Measurements from ENCODE around the gene CLEC14A. TPM values are rescaled to one million over a fixed set of nuclear protein-coding genes. Genes with fewer than 3 reads are reported as not detected.

The CLEC14A gene
- total RNA-seq, 1 donor from 2014 or later = 33.1 TPM

- no peak overlapping the region for H3K27ac ChIP-seq
- H3K4me3 ChIP-seq = no peak overlapping the region
- H3K4me1 ChIP-seq = no peaks in the 10 kb centered on the region
- no peaks in the 10 kb centered on the region for H3K36me3 ChIP-seq
- intact Hi-C loops (cut with DNase I) = no loop called here
- DNase-seq (ENCODE audit: extremely low spot score in 2 of 2) = no peak
- no peaks in the 10 kb centered on the region for H3K9me3 ChIP-seq
- no peaks in the 10 kb centered on the region for H3K27me3 ChIP-seq
- no peak for TF ChIP-seq CTCF (IDR thresholded peaks at IDR 0.05)
- no peak for TF ChIP-seq POLR2A (IDR thresholded peaks at IDR 0.05)
- TF ChIP-seq POLR2AphosphoS5 (IDR thresholded peaks at IDR 0.05; ENCODE audit: insufficient read depth in 1 of 2, low read depth in 1 of 2) = no peak
Measured at GRCh38 chr14:38279572-38279971, 23.7 kb upstream of the CLEC14A start.

GRCh38 chr14:38278035-38278434 lies 22.1 kb upstream of the CLEC14A start:
- H3K4me3 ChIP-seq = no peak overlapping the region
- H3K27ac ChIP-seq = no peak overlapping the region
- no peaks in the 10 kb centered on the region for H3K9me3 ChIP-seq
- intact Hi-C loops (cut with DNase I) = no loop called here
- H3K27me3 ChIP-seq = no peaks in the 10 kb centered on the region
- H3K4me1 ChIP-seq = no peaks in the 10 kb centered on the region
- no peak for DNase-seq (ENCODE audit: extremely low spot score in 2 of 2)
- H3K36me3 ChIP-seq = no peaks in the 10 kb centered on the region
- no peak for TF ChIP-seq POLR2A (IDR thresholded peaks at IDR 0.05)
- no peak for TF ChIP-seq POLR2AphosphoS5 (IDR thresholded peaks at IDR 0.05; ENCODE audit: insufficient read depth in 1 of 2, low read depth in 1 of 2)
- no peak for TF ChIP-seq CTCF (IDR thresholded peaks at IDR 0.05)

- DNase-seq (ENCODE audit: extremely low spot score in 2 of 2) = no peak
- no peaks in the 10 kb centered on the region for H3K4me1 ChIP-seq
- TF ChIP-seq POLR2AphosphoS5 (IDR thresholded peaks at IDR 0.05; ENCODE audit: insufficient read depth in 1 of 2, low read depth in 1 of 2) (no peak), CTCF (IDR thresholded peaks at IDR 0.05) (no peak)
- no peaks in the 10 kb centered on the region for H3K27me3 ChIP-seq
- no peak overlapping the region for H3K27ac ChIP-seq
- intact Hi-C loops (cut with DNase I) = no loop called here
- H3K36me3 ChIP-seq = no peaks in the 10 kb centered on the region
- H3K4me3 ChIP-seq = no peak overlapping the region
- H3K9me3 ChIP-seq = no peaks in the 10 kb centered on the region
Measured at GRCh38 chr14:38262844-38263243, 7.0 kb upstream of the CLEC14A start.

- H3K27ac ChIP-seq = no peak overlapping the region
- intact Hi-C loops (cut with DNase I) = no loop called here
- DNase-seq (ENCODE audit: extremely low spot score in 2 of 2) = no peak
- TF ChIP-seq POLR2A (IDR thresholded peaks at IDR 0.05) = no peak
- no peak for TF ChIP-seq CTCF (IDR thresholded peaks at IDR 0.05)
- TF ChIP-seq POLR2AphosphoS5 (IDR thresholded peaks at IDR 0.05; ENCODE audit: insufficient read depth in 1 of 2, low read depth in 1 of 2) = no peak
- H3K4me3 ChIP-seq = no peak overlapping the region
- no peaks in the 10 kb centered on the region for H3K9me3 ChIP-seq
- no peaks in the 10 kb centered on the region for H3K36me3 ChIP-seq
- H3K27me3 ChIP-seq = no peaks in the 10 kb centered on the region
- no peaks in the 10 kb centered on the region for H3K4me1 ChIP-seq
Measured at GRCh38 chr14:38261620-38262019, 5.7 kb upstream of the CLEC14A start.

- peaks cover 13% of the 10 kb centered on the region for H3K4me1 ChIP-seq
- intact Hi-C loops (cut with DNase I) = no loop called here
- TF ChIP-seq CTCF (IDR thresholded peaks at IDR 0.05) = no peak
- TF ChIP-seq POLR2AphosphoS5 (IDR thresholded peaks at IDR 0.05; ENCODE audit: insufficient read depth in 1 of 2, low read depth in 1 of 2) = no peak
- TF ChIP-seq POLR2A (IDR thresholded peaks at IDR 0.05) = no peak
- H3K36me3 ChIP-seq = no peaks in the 10 kb centered on the region
- H3K4me3 ChIP-seq = no peak overlapping the region
- H3K27ac ChIP-seq = peak overlapping the region; percentile 46
- no peaks in the 10 kb centered on the region for H3K9me3 ChIP-seq
- H3K27me3 ChIP-seq = no peaks in the 10 kb centered on the region
- DNase-seq (ENCODE audit: extremely low spot score in 2 of 2) = no peak
Measured at GRCh38 chr14:38257507-38257906, 1.6 kb upstream of the CLEC14A start.

Measured in vagina (tissue), 2 donors.